GM18907 (cell line): ENCODE data around the gene RPAP3.
"Not testable (repeated sequence)": the region's sequence is repeated elsewhere in the genome, so short reads cannot be mapped to it uniquely, and the experiment has no call there.

ENCODE experiments used
- ATAC-seq: cut with Tn5 transposase; IDR thresholded peaks from one replicate; pipeline ENCODE4 v1.9.1; 2021; ENCODE audit warnings: mild to moderate bottlenecking, moderate library complexity; ENCODE audit not compliant: unreplicated experiment

RPAP3 gene

GRCh38 chr12:47698055-47698454, 7.8 kb downstream of the RPAP3 start:
- ATAC-seq: no peak

- no peak for ATAC-seq
Observed at GRCh38 chr12:47689215-47689614, 16.6 kb downstream of the RPAP3 start.

GRCh38 chr12:47687636-47688035, 18.2 kb downstream of the RPAP3 start:
- no peak for ATAC-seq

GRCh38 chr12:47686645-47687240, 19.1 kb downstream of the RPAP3 start:
- no peak for ATAC-seq

- no peak for ATAC-seq
Observed at GRCh38 chr12:47679785-47680184, 26.0 kb downstream of the RPAP3 start.

- ATAC-seq: no peak
Observed at GRCh38 chr12:47672068-47672467, 33.8 kb downstream of the RPAP3 start.

- ATAC-seq: not testable (repeated sequence)
Observed at GRCh38 chr12:47667935-47668334, 37.9 kb downstream of the RPAP3 start.

- ATAC-seq: no peak
Observed at GRCh38 chr12:47652521-47653234, 53.2 kb downstream of the RPAP3 start.

GRCh38 chr12:47651368-47652254, 54.2 kb downstream of the RPAP3 start:
- ATAC-seq: peak; percentile 79

- ATAC-seq: peak; percentile 64
Observed at GRCh38 chr12:47650469-47650868, 55.4 kb downstream of the RPAP3 start.

- no peak for ATAC-seq
Observed at GRCh38 chr12:47649381-47649780, 56.4 kb downstream of the RPAP3 start.

- ATAC-seq: no peak
Observed at GRCh38 chr12:47648056-47648579, 57.7 kb downstream of the RPAP3 start.

GRCh38 chr12:47642310-47642709, 63.5 kb downstream of the RPAP3 start:
- not testable (repeated sequence) for ATAC-seq

- no peak for ATAC-seq
Observed at GRCh38 chr12:47636908-47637780, 68.7 kb downstream of the RPAP3 start.

- not testable (repeated sequence) for ATAC-seq
Observed at GRCh38 chr12:47635770-47636169, 70.1 kb downstream of the RPAP3 start.

GRCh38 chr12:47634127-47634526, 71.7 kb downstream of the RPAP3 start:
- ATAC-seq: no peak

- ATAC-seq: no peak
Observed at GRCh38 chr12:47621960-47622359, 83.9 kb downstream of the RPAP3 start.

- no peak for ATAC-seq
Observed at GRCh38 chr12:47617476-47617875, 88.4 kb downstream of the RPAP3 start.

GRCh38 chr12:47616440-47616839, 89.4 kb downstream of the RPAP3 start:
- no peak for ATAC-seq

GRCh38 chr12:47615711-47616110, 90.1 kb downstream of the RPAP3 start:
- ATAC-seq: no peak
